HG02642 (cell line): ENCODE results near the gene ATP2B3.

Source experiments
- ATAC-seq: cut with Tn5 transposase; IDR thresholded peaks from one replicate; pipeline ENCODE4 v1.9.1; 2021; ENCODE audit warnings: mild to moderate bottlenecking; ENCODE audit not compliant: unreplicated experiment, poor library complexity

The ATP2B3 gene

DNA sequence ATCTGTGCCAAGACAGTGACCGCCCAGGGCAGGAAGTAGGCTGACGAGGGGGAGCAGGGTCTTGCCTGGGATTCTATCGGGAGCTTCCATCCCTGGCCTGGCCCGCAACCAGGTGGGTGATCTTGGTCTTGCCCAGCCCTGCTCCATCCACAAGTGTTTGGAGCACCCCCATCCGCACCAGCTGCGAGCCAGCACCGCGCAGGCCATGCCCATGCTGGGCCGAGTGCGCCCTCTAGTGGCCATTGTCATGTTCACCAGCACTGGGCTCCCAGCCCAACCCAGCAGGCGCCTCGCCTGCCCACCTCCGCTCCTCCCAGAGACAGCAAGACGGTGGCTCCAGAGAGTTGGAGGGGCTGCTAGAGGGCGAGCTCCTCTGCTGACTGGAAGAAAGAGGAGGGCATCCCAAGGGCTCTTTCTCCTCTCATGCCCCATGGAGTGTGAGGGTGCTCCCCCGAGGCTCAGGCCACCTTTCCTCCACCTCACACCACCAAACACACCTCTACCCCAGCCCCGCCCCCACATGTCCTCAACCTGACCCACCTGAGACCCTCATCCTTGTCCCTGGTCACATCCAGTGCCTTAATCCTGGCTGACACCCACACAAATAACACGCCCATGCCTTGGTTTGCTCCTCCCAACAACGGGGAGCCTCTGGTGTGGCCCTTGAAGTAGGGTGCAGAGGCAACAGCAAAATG, 9.8 kb upstream of the ATP2B3 start:
- peak; percentile 93 for ATAC-seq

- no peak for ATAC-seq
Measured at GRCh38 chrX:153509592-153509991, 7.8 kb upstream of the ATP2B3 start.

- no peak for ATAC-seq
Measured at GRCh38 chrX:153510383-153510782, 7.1 kb upstream of the ATP2B3 start.

GRCh38 chrX:153511784-153512500, 5.5 kb upstream of the ATP2B3 start:
- no peak for ATAC-seq

- no peak for ATAC-seq
Measured at GRCh38 chrX:153512501-153512893, 4.9 kb upstream of the ATP2B3 start.

DNA sequence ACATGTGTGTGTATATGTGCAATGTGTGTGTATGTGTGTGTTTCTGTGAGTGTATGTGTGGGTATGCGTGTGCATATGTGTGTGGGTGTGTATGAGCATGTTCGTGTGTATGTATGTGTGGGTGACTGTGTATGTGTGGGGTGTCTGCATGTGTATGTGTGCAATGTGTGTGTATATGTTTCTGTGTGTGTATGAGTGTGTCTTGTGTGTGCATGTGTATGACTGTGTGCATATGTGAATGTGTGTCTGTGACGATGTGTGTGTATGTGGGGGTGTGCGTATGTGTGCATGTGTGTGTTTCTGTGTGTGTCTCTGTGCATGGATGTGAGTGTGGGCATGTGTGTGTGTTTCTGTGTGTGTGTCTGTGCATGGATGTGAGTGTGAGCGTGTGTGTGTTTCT, 4.2 kb upstream of the ATP2B3 start:
- ATAC-seq: no peak

GRCh38 chrX:153514259-153514658, 3.2 kb upstream of the ATP2B3 start:
- no peak for ATAC-seq

DNA sequence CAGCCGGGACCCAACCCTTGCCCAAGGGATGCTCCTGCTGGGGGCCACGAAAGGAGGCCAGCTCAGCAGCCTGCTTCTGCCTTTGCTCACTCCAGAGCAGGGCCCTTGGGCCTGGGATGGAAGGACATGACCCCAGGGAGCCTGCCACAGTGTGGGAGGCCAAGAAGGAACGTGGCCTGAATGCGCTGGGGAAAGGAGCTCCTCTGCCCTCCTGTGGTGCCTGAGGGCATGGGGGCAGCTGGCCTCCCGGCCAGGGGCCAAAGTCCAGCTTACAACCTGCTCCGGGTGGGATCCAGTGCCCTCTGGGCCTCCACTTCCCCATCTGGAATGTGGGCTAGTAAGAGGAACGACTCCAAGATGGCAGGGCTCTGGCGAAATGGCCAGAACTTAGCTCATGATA, 2.0 kb upstream of the ATP2B3 start:
- no peak for ATAC-seq

DNA sequence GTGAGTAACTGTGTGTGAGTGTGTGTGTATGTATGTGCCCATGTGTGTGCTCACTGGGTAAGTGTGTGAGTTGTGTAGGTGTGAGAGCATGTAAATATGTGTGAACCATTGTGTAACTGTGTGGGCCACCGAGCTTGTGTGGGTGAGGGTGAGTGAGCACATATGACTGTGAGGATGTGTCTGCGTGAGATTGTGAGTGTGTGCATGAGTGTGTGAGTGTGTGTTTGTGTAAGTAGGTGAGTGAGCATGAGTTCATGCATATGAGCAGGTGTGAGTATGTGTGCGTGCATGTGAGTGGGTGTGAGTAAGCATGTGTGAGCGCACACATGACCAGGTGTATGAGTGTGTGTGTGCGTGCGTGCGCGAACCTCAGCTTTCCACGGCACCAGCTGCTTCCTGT, 1.4 kb upstream of the ATP2B3 start:
- no peak for ATAC-seq

- no peak for ATAC-seq
Measured at GRCh38 chrX:153517946-153518834, 748 bp downstream of the ATP2B3 start.

DNA sequence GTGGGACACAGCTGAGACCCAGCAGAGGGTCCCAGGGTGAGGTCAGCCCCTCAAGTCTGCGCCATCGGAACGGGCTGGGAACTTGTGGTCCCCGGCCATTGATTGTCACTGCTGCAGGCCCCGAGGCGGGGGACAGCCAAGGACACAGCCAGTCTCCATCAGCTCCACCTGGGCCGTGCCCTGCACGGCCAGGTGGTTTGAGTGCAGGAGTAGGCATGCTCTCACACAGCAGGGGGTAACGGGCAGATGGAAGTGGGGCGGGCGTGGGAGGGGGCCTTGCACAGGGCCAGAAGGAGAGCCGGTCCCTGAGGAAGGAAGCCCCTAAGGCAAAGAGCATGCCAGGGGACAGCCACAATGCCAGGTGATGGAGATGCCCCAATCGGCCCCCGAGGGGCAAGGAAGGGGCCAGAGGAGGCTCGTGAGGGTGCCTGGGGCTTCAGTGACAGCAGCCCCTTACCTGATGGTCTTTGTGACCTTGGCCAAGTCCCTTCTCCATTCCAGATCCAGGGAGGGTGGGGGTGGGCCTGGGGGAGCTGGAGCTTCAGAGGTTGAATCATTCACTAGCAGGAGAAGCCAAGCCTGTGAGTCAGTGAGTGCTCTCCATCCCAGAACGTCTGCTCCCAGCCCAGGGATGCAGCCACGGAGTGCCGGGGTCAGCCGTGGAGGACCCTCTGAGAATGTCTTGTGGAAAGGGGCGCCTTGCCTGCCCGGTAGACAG, 2.3 kb downstream of the ATP2B3 start:
- no peak for ATAC-seq

- no peak for ATAC-seq
Measured at GRCh38 chrX:153520287-153520917, 3.0 kb downstream of the ATP2B3 start.

- no peak for ATAC-seq
Measured at GRCh38 chrX:153521034-153521433, 3.6 kb downstream of the ATP2B3 start.

DNA sequence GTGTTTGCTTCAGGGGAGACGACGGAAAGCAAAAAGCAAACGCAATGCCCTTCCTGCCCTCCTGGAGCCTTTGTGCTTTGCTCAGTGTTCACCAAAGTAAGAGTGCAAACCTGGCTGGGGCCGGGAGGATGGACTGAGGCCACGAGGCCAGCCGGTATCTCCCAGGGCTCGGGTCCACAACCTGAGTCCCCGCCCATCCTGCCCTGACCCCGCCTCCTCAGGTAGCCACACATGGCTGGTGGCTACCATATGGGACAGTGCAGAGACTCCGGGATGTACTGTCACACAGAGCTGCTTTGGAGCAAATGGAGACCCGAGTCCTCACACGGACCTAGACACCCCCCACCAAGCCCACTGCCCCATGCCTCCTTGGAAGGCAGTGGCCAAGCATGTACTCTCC, 4.8 kb downstream of the ATP2B3 start:
- no peak for ATAC-seq

GRCh38 chrX:153523269-153523668, 5.8 kb downstream of the ATP2B3 start:
- no peak for ATAC-seq

DNA sequence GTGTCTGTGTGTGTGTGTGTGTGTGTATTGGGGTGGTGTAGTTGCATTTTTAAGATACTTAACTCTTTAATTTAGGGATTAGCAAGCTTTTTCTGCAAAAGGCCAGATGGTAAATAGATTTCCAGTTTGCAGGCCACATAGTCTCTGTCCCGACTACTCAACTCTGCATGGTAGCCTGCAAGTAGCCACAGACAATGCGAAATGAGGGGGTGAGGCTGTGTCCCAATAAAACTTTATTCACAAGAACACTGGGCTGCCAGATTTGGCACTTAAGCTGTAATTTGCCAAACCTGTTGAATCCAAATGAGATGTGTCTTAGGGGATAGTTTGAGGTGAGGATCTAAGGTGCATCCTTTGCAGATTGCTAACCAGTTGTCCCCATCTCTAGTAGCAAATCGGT, 6.8 kb downstream of the ATP2B3 start:
- ATAC-seq: no peak

- no peak for ATAC-seq
Measured at GRCh38 chrX:153525451-153525850, 8.0 kb downstream of the ATP2B3 start.

DNA sequence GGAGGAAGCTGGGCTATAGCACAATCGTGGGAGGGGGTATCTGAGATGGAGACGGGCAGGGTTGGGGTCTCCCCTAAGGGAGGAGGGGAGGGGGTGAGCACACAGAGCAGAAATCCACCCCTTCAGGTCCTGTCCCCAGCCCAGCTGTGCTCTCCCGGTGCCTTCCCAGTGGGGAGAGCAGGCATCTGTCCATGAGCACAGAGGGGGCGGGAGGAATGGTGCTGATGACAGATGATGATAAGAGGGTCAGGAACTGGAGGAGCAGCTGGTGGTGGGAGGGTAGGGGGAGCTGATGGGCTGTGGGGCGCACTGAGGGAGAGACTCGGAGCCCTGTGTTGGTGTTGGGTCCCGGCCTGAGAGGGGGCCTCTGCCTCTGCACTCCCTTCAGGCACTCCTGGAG, 8.6 kb downstream of the ATP2B3 start:
- no peak for ATAC-seq

DNA sequence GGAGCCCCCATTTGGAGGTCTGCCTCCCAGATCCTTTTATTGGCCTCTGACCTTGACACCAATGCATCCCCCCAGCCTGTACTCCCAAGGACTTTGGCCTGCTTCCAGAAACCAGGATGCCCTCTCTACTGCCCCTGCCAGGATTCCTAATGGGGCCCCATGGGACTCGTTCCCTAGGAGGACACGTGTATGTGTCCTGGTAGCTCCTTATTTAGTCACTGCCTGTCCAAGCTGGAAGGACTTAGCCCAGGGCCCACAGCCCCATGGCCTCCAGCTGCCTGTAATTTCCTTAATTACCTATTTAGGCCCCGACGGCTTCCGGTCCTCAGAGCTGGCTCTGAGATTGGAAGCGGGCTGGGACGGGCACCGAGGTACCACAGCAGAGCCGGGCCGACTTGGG, 9.4 kb downstream of the ATP2B3 start:
- no peak for ATAC-seq

GRCh38 chrX:153527208-153527607, 9.8 kb downstream of the ATP2B3 start:
- no peak for ATAC-seq
